BE2C (cell line): Measurements from ENCODE around the gene ZFPM1.

Experiments used
- DNase-seq: peaks from one replicate; pipeline ENCODE4 v3.0.0-alpha.2; 2020
- H3K27me3 ChIP-seq: fragments of 250-450 bp; sonication (Bioruptor Pico); 2 replicates; pipeline ENCODE4 v1.5.1; 2020; ENCODE audit warnings: mild to moderate bottlenecking
- H3K36me3 ChIP-seq: fragments of 250-450 bp; sonication (Bioruptor Pico); 2 replicates; pipeline ENCODE4 v1.5.1; 2020; ENCODE audit warnings: mild to moderate bottlenecking
- H3K4me1 ChIP-seq: fragments of 250-450 bp; sonication (Bioruptor Pico); 2 replicates; pipeline ENCODE4 v1.5.1; 2020
- H3K4me3 ChIP-seq: 2 replicates; pipeline ENCODE4 v1.5.1; 2011; ENCODE audit warnings: low read depth, low read length
- H3K9me3 ChIP-seq: fragments of 250-450 bp; sonication (Bioruptor Pico); 2 replicates; pipeline ENCODE4 v1.5.1; 2020
- TF ChIP-seq, protein P1 (sequence below): IDR thresholded peaks from 2 replicates; pipeline ENCODE4 v1.5.1; 2012; ENCODE audit warnings: mild to moderate bottlenecking, low read depth, low read length

ZFPM1 gene

GRCh38 chr16:88553739-88554138 lies 100.7 kb downstream of the ZFPM1 start:
- TF ChIP-seq, protein P1, sequence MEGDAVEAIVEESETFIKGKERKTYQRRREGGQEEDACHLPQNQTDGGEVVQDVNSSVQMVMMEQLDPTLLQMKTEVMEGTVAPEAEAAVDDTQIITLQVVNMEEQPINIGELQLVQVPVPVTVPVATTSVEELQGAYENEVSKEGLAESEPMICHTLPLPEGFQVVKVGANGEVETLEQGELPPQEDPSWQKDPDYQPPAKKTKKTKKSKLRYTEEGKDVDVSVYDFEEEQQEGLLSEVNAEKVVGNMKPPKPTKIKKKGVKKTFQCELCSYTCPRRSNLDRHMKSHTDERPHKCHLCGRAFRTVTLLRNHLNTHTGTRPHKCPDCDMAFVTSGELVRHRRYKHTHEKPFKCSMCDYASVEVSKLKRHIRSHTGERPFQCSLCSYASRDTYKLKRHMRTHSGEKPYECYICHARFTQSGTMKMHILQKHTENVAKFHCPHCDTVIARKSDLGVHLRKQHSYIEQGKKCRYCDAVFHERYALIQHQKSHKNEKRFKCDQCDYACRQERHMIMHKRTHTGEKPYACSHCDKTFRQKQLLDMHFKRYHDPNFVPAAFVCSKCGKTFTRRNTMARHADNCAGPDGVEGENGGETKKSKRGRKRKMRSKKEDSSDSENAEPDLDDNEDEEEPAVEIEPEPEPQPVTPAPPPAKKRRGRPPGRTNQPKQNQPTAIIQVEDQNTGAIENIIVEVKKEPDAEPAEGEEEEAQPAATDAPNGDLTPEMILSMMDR: no peak

DNA sequence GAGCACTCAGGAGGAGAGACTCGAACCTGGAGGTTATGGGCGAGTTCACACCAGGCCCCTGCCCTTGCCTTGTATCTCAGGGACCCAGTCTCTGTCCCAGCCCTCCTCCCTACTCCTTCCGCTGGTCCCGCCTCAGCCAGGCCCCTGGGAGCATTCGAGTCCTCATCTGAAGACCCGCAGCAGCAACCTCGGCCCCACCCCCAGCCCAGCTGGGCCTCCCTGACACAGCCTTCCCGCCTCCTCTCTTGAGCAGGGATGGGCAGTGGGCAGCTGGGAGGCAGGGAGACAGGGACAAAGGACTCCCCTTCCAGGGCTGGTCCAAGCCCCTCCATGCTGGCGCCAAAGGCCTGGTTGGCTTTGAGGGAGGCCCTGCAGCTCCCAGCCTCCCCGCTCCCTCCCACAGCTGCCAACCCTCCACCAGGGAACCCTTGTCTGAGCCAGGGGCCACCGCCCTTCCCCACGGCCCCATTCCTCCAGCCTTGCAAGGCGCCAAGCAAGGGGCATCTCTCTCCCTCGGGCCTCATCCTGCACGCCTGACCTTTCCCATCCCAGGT lies 101.7 kb downstream of the ZFPM1 start:
- Histone ChIP-seq H3K9me3 (no peaks in the 10 kb centered on the region), H3K4me1 (no peaks in the 10 kb centered on the region; the same call in 1 of the 2 replicates), H3K4me3 (no peak overlapping the region), H3K27me3 (peaks cover 7% of the 10 kb centered on the region), H3K36me3 (no peaks in the 10 kb centered on the region)
- DNase-seq: no peak
- TF ChIP-seq, protein P1: no peak

More at GRCh38 chr16:88553739-88554138, 100.7 kb downstream of the ZFPM1 start:
- H3K4me3 ChIP-seq: no peak overlapping the region
- no peaks in the 10 kb centered on the region for H3K36me3 ChIP-seq
- H3K9me3 ChIP-seq: no peaks in the 10 kb centered on the region
- no peak for DNase-seq
- peaks cover 9% of the 10 kb centered on the region for H3K27me3 ChIP-seq
- no peaks in the 10 kb centered on the region; the same call in 1 of the 2 replicates for H3K4me1 ChIP-seq

GRCh38 chr16:88556294-88556988 lies 103.4 kb downstream of the ZFPM1 start:
- H3K27me3 ChIP-seq: peaks cover 7% of the 10 kb centered on the region
- H3K9me3 ChIP-seq: no peaks in the 10 kb centered on the region
- TF ChIP-seq, protein P1: no peak
- no peaks in the 10 kb centered on the region for H3K36me3 ChIP-seq
- DNase-seq: no peak
- no peak overlapping the region for H3K4me3 ChIP-seq
- H3K4me1 ChIP-seq: no peaks in the 10 kb centered on the region; the same call in 1 of the 2 replicates

- no peaks in the 10 kb centered on the region; the same call in 1 of the 2 replicates for H3K4me1 ChIP-seq
- no peak overlapping the region for H3K4me3 ChIP-seq
- DNase-seq: peak; percentile 80
- peaks cover 7% of the 10 kb centered on the region for H3K27me3 ChIP-seq
- H3K36me3 ChIP-seq: no peaks in the 10 kb centered on the region
- TF ChIP-seq, protein P1: peak; percentile 65
- H3K9me3 ChIP-seq: no peaks in the 10 kb centered on the region
These were observed 105.7 kb downstream of the ZFPM1 start for GRCh38 chr16:88558457-88559442.

GRCh38 chr16:88560714-88561484 lies 107.8 kb downstream of the ZFPM1 start:
- no peak for DNase-seq
- TF ChIP-seq, protein P1: no peak
- H3K4me3 ChIP-seq: no peak overlapping the region
- H3K27me3 ChIP-seq: peaks cover 7% of the 10 kb centered on the region
- H3K4me1 ChIP-seq: no peaks in the 10 kb centered on the region; the same call in 1 of the 2 replicates
- no peaks in the 10 kb centered on the region for H3K9me3 ChIP-seq
- H3K36me3 ChIP-seq: no peaks in the 10 kb centered on the region
